CD4-positive, alpha-beta T cell treated with Interleukin-4 for 1 hour (primary cell): ENCODE data around the gene TOR2A.

Experiments used
- DNase-seq, 2 donors: peaks; one replicate each; pipeline ENCODE4 v3.0.0-alpha.2; 2020 to 2022

TOR2A gene

DNA sequence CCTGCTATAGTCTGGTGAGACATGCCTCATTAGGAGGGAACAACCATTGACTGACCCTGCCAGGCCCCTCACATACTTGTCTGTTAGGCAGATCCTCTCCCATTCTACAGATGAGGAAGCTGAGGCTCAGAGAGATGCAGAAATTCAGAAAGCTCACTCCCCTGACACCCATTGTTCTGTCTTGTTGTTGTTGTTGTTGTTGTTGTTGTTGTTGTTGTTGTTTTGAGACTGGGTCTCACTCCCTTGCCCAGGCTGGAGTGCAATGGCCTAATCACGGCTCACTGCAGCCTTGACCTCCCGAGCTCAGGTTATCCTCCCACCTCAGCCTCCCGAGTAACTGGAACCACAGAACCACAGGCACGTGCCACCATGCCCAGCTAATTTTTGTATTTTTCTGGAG lies 41.4 kb downstream of the TOR2A start:
- DNase-seq: no peak

DNA sequence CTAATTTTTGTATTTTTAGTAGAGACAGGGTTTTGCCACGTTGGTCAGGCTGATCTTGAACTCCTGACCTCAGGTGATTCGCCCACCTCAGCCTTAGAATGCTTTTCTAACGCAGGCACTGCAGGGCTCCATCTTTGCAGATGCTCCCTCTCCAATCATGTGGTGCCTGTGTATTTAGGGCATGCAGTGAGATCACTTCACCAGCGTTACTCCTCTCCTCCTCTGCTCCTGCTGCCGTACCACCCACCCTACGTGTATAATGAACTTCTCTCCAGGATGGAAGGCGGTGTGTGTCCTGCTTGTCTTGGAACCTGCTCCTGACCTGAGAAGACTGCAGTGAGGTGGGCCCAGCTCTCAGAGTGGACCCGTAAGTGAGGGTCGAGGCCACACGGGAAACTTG lies 42.0 kb downstream of the TOR2A start:
- DNase-seq: no peak

DNA sequence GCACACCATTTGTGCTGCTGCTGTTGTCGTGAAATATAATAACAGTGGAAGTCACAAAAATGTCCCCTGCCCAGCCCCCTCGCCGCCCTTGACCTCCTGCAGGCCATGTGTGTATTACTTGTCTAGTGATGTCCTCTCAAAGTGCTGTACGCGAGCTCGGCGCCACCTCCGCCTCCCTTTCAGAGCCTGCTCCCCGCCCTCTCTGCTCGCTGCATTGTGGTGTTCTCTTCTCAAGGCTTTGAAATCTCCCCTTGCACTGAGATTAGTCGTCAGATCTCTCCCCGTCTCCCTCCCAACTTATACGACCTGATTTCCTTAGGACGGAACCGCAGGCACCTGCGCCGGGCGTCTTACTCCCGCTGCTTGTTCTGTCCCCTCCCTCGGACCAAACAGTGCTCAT lies 43.0 kb downstream of the TOR2A start:
- DNase-seq: no peak

DNA sequence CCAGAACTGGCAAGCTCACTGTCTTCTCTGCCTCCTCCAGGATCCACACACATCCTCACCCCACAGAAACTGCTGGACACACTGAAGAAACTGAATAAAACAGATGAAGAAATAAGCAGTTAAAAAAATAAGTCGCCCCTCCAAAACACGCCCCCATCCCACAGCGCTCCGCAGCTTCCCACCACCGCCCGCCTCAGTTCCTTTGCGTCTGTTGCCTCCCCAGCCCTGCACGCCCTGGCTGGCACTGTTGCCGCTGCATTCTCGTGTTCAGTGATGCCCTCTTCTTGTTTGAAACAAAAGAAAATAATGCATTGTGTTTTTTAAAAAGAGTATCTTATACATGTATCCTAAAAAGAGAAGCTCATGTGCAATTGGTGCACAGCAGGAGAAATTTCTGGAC lies 44.4 kb downstream of the TOR2A start:
- no peak for DNase-seq

DNA sequence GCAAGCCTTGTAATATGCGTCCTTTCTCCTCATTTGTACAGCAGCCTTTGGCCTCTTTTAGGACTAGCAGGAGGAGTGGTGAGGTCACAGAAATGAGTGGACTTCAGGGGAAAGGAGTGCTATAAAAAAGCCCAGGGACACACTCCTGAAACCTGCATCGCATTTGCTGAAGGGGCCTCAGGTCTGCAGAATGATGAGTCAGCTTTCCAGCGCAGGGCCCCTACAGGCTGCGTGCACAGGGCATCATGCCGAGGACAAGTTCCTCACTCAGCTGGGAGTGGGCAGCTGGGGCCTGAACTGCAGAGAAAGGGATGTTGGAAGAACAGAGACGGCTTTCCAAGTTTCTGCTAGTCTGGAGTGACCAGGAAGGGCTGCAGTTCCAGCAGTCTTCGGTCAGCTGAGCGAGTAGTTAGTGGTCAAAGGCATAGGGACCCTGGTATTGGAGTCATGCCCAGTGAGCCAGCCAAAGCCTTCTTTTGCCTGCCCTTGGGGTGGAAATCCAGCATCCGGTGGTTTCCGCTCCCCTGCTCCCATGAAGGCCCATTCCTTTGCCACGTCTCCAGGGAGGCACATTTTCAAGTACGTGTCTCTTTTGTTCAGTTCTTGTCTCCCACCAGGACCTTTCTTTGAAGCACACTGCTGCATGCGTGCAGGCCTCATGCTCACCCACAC lies 45.6 kb downstream of the TOR2A start:
- no peak for DNase-seq

DNA sequence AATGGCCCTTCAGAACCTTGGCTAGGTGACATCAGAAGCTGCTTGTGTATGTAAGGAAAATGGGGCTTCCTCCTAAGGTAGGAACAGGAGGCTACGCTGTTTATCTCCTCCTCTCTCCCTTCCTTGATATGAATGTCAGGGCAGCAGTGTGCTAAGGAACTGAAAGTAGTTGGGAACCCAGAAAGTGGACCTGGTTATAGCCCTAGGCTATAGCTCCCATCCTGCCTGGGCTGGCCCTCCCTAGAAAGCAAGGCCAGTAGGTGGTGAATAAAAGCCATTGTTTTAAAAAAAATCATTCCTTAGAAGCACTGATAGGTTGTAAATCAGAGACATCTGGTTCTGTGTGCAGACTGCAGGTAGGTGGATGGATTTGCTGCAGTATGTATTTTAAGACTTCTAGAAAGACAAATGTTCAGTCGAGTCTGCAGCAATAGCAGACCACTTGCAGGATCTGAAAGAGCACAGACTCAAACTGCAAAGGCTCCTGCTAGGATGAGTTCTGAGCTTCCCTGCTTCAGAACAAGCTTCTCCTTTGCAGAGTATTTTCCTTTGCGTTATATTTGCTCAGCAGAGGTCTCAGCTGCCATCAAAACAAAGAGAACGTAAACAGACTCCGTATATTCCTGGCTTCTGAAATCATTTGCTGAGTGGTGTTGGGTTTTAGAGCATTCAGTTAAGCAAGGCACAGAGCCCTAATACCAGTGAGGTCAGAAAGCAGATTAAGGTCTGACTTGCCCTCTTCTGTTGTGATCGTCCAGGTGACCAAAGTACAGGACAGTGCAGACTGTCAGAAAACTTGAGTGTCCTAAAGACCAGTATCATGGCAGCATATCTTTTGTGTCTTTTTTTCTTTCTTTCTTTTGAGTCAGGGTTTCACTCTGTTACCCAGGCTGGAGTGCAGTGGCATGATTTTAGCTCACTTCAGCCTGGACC lies 48.4 kb downstream of the TOR2A start:
- no peak for DNase-seq

DNA sequence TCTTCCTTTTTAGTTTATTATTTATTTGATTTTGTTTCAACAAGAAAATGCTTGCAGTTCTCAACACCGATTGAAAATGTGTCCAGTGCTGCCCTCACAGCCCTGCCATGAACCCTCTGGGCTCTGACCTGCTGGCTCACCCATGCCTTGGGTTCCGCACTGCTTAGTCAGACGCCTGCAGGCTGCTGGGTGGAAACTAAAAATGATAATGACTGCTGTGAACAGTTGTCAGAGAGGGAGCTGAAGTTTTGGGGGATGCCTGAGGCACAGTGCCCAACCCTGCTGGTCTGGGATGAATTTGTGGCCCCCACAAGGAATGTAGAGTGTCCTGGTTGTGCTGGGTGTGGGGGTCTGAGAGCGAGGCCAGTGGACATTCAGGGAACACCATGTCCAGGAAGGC lies 50.5 kb downstream of the TOR2A start:
- DNase-seq: no peak

DNA sequence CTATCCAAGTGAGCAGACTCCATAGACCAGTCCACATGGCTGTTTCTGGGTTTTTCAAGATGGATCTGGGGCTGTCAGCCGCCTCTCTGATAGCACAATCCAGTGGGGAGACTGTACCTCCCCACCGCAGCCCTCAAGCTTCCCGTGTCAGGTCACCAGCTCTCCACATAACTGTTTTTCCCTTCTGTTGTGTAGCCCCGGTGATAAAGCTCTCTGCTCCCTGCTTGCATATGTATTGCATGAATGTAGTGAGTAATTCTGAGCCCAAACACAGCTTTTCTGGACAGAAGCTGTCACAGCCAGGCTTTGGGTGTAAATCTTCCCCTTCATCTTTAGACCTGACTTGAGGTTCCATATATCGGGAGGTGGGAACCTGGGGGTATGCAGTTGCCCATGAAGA lies 51.4 kb downstream of the TOR2A start:
- no peak for DNase-seq

DNA sequence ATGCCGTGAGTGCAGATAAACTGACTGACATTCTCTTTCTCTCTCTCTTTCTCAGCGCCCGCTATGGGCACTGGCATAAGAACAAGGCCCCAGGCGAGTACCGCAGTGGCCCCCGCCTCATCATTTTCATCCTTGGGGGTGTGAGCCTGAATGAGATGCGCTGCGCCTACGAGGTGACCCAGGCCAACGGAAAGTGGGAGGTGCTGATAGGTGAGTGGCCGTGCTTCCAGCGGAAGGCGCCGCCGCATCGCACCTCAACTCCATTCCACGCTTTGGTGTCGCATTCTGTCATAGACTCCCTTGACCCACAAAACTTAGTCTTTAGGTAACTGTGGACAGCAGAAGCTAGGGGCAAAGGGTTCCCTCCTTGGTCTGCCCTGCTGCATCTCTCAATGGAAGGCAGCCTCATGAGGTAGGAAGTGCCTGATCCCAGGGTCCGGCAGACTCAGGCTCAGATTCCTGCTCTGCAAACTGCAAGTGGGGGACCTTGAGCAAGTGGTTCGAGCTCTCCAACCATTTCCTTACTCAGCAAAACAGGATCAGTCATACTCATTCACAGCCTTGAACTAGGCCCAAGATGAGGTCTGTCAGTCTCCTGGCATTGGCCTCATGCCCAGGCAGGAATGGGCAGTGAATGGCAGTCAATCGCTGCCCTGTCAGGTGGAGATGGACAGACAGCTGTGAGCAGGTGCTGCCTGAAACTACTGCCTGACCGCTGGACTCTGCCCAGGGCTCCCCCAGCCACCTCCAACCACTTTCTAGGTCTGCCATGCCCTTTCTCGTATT lies 52.5 kb downstream of the TOR2A start:
- no peak for DNase-seq
